HFFc6 (cell line): Measurements from ENCODE around the gene IGFBP3. TPM values are rescaled to one million over a fixed set of nuclear protein-coding genes. Genes with fewer than 3 reads are reported as not detected.

ENCODE experiments used
- DNase-seq: peaks from one replicate; pipeline ENCODE4 v3.0.0-alpha.2; 2018
- H3K27ac Mint-ChIP-seq: 2 replicates; pipeline ENCODE4 v1.8.0; 2020; ENCODE audit warnings: mild to moderate bottlenecking, mixed read lengths
- H3K27me3 Mint-ChIP-seq: 2 replicates; pipeline ENCODE4 v1.8.0; 2021; ENCODE audit warnings: mild to moderate bottlenecking, moderate library complexity, mixed read lengths; ENCODE audit not compliant: insufficient read depth
- H3K36me3 Mint-ChIP-seq: 2 replicates; pipeline ENCODE4 v1.8.0; 2021; ENCODE audit warnings: low read depth, mixed read lengths
- H3K4me1 Mint-ChIP-seq: 2 replicates; pipeline ENCODE4 v1.8.0; 2020; ENCODE audit warnings: low read depth, mixed read lengths
- H3K4me3 Mint-ChIP-seq: 2 replicates; pipeline ENCODE4 v1.8.0; 2020; ENCODE audit warnings: mild to moderate bottlenecking, moderate library complexity, mixed read lengths
- H3K9me3 Mint-ChIP-seq: 2 replicates; pipeline ENCODE4 v1.8.0; 2020; ENCODE audit warnings: mild to moderate bottlenecking, mixed read lengths
- CTCF ChIP-seq: fragments of 200-600 bp; sonication (generic); IDR thresholded peaks from 2 replicates; pipeline ENCODE4 v1.5.0; 2021; ENCODE audit warnings: antibody characterized with exemption, mild to moderate bottlenecking
- total RNA-seq, 6 experiments: library from RNA; stranded (reverse); fragmentation: NEBNext Ultra II Directional; extraction: Animal tissue kit (Norgen Biotek cat#: 25700); gene quantifications; 2 replicates in 1 of 6; 3 replicates in 5 of 6; pipeline ENCODE4 v1.2.3, GENCODE V29; 2021

Gene IGFBP3
- total RNA-seq, 6 experiments from 2014 or later = 797 to 983 (median 926) TPM

- Mint-ChIP-seq H3K4me3 (no peak overlapping the region), H3K4me1 (peaks cover 28% of the 10 kb centered on the region), H3K9me3 (peaks cover 23% of the 10 kb centered on the region), H3K27ac (no peak overlapping the region), H3K36me3 (peaks cover 25% of the 10 kb centered on the region), H3K27me3 (peaks cover 4% of the 10 kb centered on the region; the same call in 1 of the 2 replicates)
- peak; percentile 45 for DNase-seq
- no peak for TF ChIP-seq CTCF
Measured at GRCh38 chr7:45881759-45882464, 39.2 kb downstream of the IGFBP3 start.

GRCh38 chr7:45881280-45881758 lies 39.8 kb downstream of the IGFBP3 start:
- no peak for TF ChIP-seq CTCF
- Mint-ChIP-seq H3K9me3 (peaks cover 23% of the 10 kb centered on the region), H3K27ac (no peak overlapping the region), H3K4me3 (no peak overlapping the region), H3K27me3 (peaks cover 1% of the 10 kb centered on the region; the same call in 1 of the 2 replicates), H3K4me1 (peaks cover 28% of the 10 kb centered on the region), H3K36me3 (peaks cover 25% of the 10 kb centered on the region)
- DNase-seq = no peak

GRCh38 chr7:45880433-45880860 lies 40.6 kb downstream of the IGFBP3 start:
- no peak for TF ChIP-seq CTCF
- Mint-ChIP-seq H3K27me3 (no peaks in the 10 kb centered on the region), H3K36me3 (peaks cover 25% of the 10 kb centered on the region), H3K27ac (no peak overlapping the region), H3K4me3 (no peak overlapping the region), H3K4me1 (peaks cover 30% of the 10 kb centered on the region), H3K9me3 (peaks cover 23% of the 10 kb centered on the region)
- no peak for DNase-seq

- no peak overlapping the region for H3K27ac Mint-ChIP-seq
- no peak overlapping the region for H3K4me3 Mint-ChIP-seq
- H3K4me1 Mint-ChIP-seq = peaks cover 42% of the 10 kb centered on the region
- no peak for TF ChIP-seq CTCF
- peaks cover 23% of the 10 kb centered on the region for H3K9me3 Mint-ChIP-seq
- DNase-seq = no peak
- no peaks in the 10 kb centered on the region for H3K27me3 Mint-ChIP-seq
- H3K36me3 Mint-ChIP-seq = peaks cover 25% of the 10 kb centered on the region
Measured at GRCh38 chr7:45878457-45879144, 42.5 kb downstream of the IGFBP3 start.

GRCh38 chr7:45876519-45876918 lies 44.6 kb downstream of the IGFBP3 start:
- Mint-ChIP-seq H3K27ac (no peak overlapping the region), H3K4me1 (peaks cover 27% of the 10 kb centered on the region), H3K36me3 (peaks cover 25% of the 10 kb centered on the region), H3K27me3 (no peaks in the 10 kb centered on the region), H3K9me3 (peaks cover 23% of the 10 kb centered on the region), H3K4me3 (no peak overlapping the region)
- DNase-seq = no peak
- TF ChIP-seq CTCF = no peak
